SK-N-SH (cell line): ENCODE data around the gene ZFYVE26. TPM values are rescaled to one million over a fixed set of nuclear protein-coding genes. Genes with fewer than 3 reads are reported as not detected.

Source experiments
- CTCF ChIA-PET: fragments of 300-600, 350-600 bp; formaldehyde crosslinking; extraction: SDS; loops from one replicate; lab custom pipeline; 2021; lab: Yijun Ruan, JAX
- POLR2A ChIA-PET: fragments of 350-600 bp; sonication (Branson Sonifier 250); formaldehyde crosslinking; extraction: SDS; loops from one replicate; lab custom pipeline; 2020; ENCODE audit warnings: antibody characterized with exemption, inconsistent platforms; lab: Yijun Ruan, JAX
- DNase-seq: peaks from one replicate; pipeline ENCODE4 v3.0.0; 2012
- H2AFZ ChIP-seq: fragments of 200-600 bp; sonication (generic); 2 replicates; pipeline ENCODE4 v1.8.1; 2016; ENCODE audit warnings: antibody characterized with exemption, mild to moderate bottlenecking, low read depth
- H3F3A ChIP-seq: fragments of 200-600 bp; sonication (generic); replicated peaks from 2 replicates; pipeline ENCODE3; 2016; ENCODE audit warnings: antibody characterized with exemption, mild to moderate bottlenecking; ENCODE audit not compliant: insufficient read depth
- H3K27ac ChIP-seq, 2 experiments: fragments of 200-500 bp in 1 of 2; fragments of 200-600 bp in 1 of 2; sonication (Bioruptor generic) in 1 of 2; sonication (generic), shearing (Covaris generic) in 1 of 2; 2 replicates each; pipeline versions ENCODE4 v1.5.1 to v1.6.1; 2014 to 2016; ENCODE audit warnings: low read depth in 2 of 2, inconsistent platforms in 1 of 2, low read length in 1 of 2, mild to moderate bottlenecking in 1 of 2, mixed read lengths in 1 of 2
- H3K27me3 ChIP-seq: fragments of 200-600 bp; sonication (generic), shearing (Covaris generic); 2 replicates; pipeline ENCODE4 v1.6.1; 2016; ENCODE audit warnings: mixed run types; ENCODE audit not compliant: insufficient read depth
- H3K36me3 ChIP-seq, 2 experiments: fragments of 200-500 bp in 1 of 2; fragments of 200-600 bp in 1 of 2; sonication (Bioruptor generic) in 1 of 2; sonication (generic) in 1 of 2; replicated peaks in 1 of 2; 2 replicates each; pipeline versions ENCODE3 to v1.5.1; 2014 to 2016; ENCODE audit warnings: low read length in 1 of 2, mild to moderate bottlenecking in 1 of 2; ENCODE audit not compliant: insufficient read depth in 2 of 2, control insufficient read depth in 1 of 2
- H3K4me1 ChIP-seq, 2 experiments: fragments of 200-500 bp in 1 of 2; fragments of 200-600 bp in 1 of 2; sonication (Bioruptor generic) in 1 of 2; sonication (generic), shearing (Covaris generic) in 1 of 2; 2 replicates each; pipeline versions ENCODE4 v1.5.1 to v1.6.1; 2014 to 2016; ENCODE audit warnings: low read depth in 1 of 2, low read length in 1 of 2, mixed run types in 1 of 2; ENCODE audit not compliant: insufficient read depth in 2 of 2, control insufficient read depth in 1 of 2
- H3K4me2 ChIP-seq: fragments of 200-600 bp; sonication (generic), shearing (Covaris generic); 2 replicates; pipeline ENCODE4 v1.6.1; 2017; ENCODE audit warnings: mixed run types
- H3K4me3 ChIP-seq, 2 experiments: fragments of 200-500 bp in 1 of 2; fragments of 200-600 bp in 1 of 2; sonication (Bioruptor generic) in 1 of 2; sonication (generic), shearing (Covaris generic) in 1 of 2; 2 replicates each; pipeline versions ENCODE4 v1.5.1 to v1.8.1; 2014 to 2016; ENCODE audit warnings: low read depth in 2 of 2, inconsistent platforms in 1 of 2, low read length in 1 of 2, mild to moderate bottlenecking in 1 of 2, mixed read lengths in 1 of 2, moderate library complexity in 1 of 2
- H3K79me2 ChIP-seq: fragments of 200-600 bp; sonication (generic); 2 replicates; pipeline ENCODE4 v1.8.1; 2017; ENCODE audit warnings: mild to moderate bottlenecking; ENCODE audit not compliant: insufficient read depth
- H3K9ac ChIP-seq: fragments of 200-600 bp; sonication (generic); 2 replicates; pipeline ENCODE4 v1.6.1; 2017; ENCODE audit warnings: mixed run types
- H3K9me2 ChIP-seq: fragments of 200-600 bp; sonication (generic); 2 replicates; pipeline ENCODE4 v1.6.1; 2017; ENCODE audit warnings: mixed run types
- H3K9me3 ChIP-seq: fragments of 200-600 bp; sonication (generic); 2 replicates; pipeline ENCODE4 v1.6.1; 2017; ENCODE audit warnings: mixed run types, mild to moderate bottlenecking, moderate library complexity
- H4K20me1 ChIP-seq: fragments of 200-600 bp; sonication (generic); 2 replicates; pipeline ENCODE4 v1.6.1; 2017; ENCODE audit warnings: mild to moderate bottlenecking, mixed run types; ENCODE audit not compliant: insufficient read depth
- CHD2 ChIP-seq: fragments of 150-350 bp; IDR thresholded peaks from 2 replicates; pipeline ENCODE4 v1.6.1; 2018; ENCODE audit warnings: low read length; ENCODE audit not compliant: partially characterized antibody
- EP300 ChIP-seq, 2 experiments: IDR thresholded peaks; 2 replicates each; pipeline versions ENCODE4 v1.4.0 to v1.6.1; 2012; ENCODE audit warnings: borderline replicate concordance in 1 of 2, low read depth in 1 of 2, low read length in 1 of 2
- EZH2phosphoT487 ChIP-seq: fragments of 200-600 bp; sonication (generic); IDR thresholded peaks from 2 replicates; pipeline ENCODE4 v1.6.1; 2017; ENCODE audit warnings: low read depth, mixed run types, mild to moderate bottlenecking, antibody characterized with exemption, moderate library complexity, borderline replicate concordance
- FOSL2 ChIP-seq: IDR thresholded peaks from 2 replicates; pipeline ENCODE4 v1.4.0; 2012; ENCODE audit warnings: low read depth, mild to moderate bottlenecking, moderate library complexity, borderline replicate concordance
- IRF3 ChIP-seq: fragments of 150-350 bp; IDR thresholded peaks from 2 replicates; pipeline ENCODE4 v1.6.1; 2016; ENCODE audit warnings: mild to moderate bottlenecking, low read depth, low read length
- JUND ChIP-seq: IDR thresholded peaks from 2 replicates; pipeline ENCODE4 v1.4.0; 2012
- MEF2A ChIP-seq: IDR thresholded peaks from 2 replicates; pipeline ENCODE4 v1.4.0; 2012; ENCODE audit warnings: low read depth, borderline replicate concordance
- NRF1 ChIP-seq: IDR thresholded peaks from 2 replicates; pipeline ENCODE4 v1.6.1; 2012; ENCODE audit warnings: low read depth, mild to moderate bottlenecking, low read length
- RAD21 ChIP-seq: IDR thresholded peaks from 2 replicates; pipeline ENCODE4 v1.6.1; 2012; ENCODE audit warnings: mild to moderate bottlenecking, low read length
- RCOR1 ChIP-seq: fragments of 150-350 bp; IDR thresholded peaks from 2 replicates; pipeline ENCODE4 v1.6.1; 2017; ENCODE audit warnings: antibody characterized with exemption, low read length
- RFX5 ChIP-seq: IDR thresholded peaks from 2 replicates; pipeline ENCODE4 v1.6.1; 2012; ENCODE audit warnings: mild to moderate bottlenecking, improper control_type of control experiment, low read length
- RXRA ChIP-seq: IDR thresholded peaks from 2 replicates; pipeline ENCODE4 v1.4.0; 2012; ENCODE audit warnings: low read depth, mild to moderate bottlenecking, borderline replicate concordance
- SMC3 ChIP-seq: IDR thresholded peaks from 2 replicates; pipeline ENCODE4 v1.6.1; 2012; ENCODE audit warnings: low read depth, low read length, improper control_type of control experiment
- TCF12 ChIP-seq: IDR thresholded peaks from 2 replicates; pipeline ENCODE4 v1.4.0; 2012
- polyA plus RNA-seq, 3 experiments: library from polyadenylated mRNA; depleted of rRNA; stranded (reverse); fragments of >200 nt; gene quantifications; 2 replicates each; pipeline ENCODE4 v1.2.3, GENCODE V29; 2012
- TF ChIP-seq, protein P1 (sequence below): IDR thresholded peaks from 2 replicates; pipeline ENCODE4; 2012
- TF ChIP-seq, protein P2 (sequence below): IDR thresholded peaks from 2 replicates; pipeline ENCODE4 v1.4.0; 2012; ENCODE audit warnings: low read depth, borderline replicate concordance
- TF ChIP-seq, protein P3 (sequence below): IDR thresholded peaks from 2 replicates; pipeline ENCODE4 v1.4.0; 2012; ENCODE audit warnings: low read depth, borderline replicate concordance

ZFYVE26 gene
- polyA plus RNA-seq, 1 of the 3 experiments (the other 2 are of a cell fraction) = 5.6 TPM

- no peak for DNase-seq
- Histone ChIP-seq H3K36me3 (no peaks in the 10 kb centered on the region), H3K4me3 (no peak overlapping the region), H3K9me2 (no peaks in the 10 kb centered on the region), H3F3A (peaks cover 3% of the 10 kb centered on the region), H3K9me3 (0 out of 2 replicates have a peak, but pooled peaks cover 7% of the 10 kb centered on the region), H3K4me1 (no peaks in the 10 kb centered on the region), H4K20me1 (no peaks in the 10 kb centered on the region), H3K4me2 (no peak overlapping the region), H2AFZ (no peak overlapping the region), H3K79me2 (no peaks in the 10 kb centered on the region), H3K9ac (no peak overlapping the region), H3K27ac (no peak overlapping the region), H3K27me3 (no peaks in the 10 kb centered on the region)
- TF ChIP-seq, protein P1, sequence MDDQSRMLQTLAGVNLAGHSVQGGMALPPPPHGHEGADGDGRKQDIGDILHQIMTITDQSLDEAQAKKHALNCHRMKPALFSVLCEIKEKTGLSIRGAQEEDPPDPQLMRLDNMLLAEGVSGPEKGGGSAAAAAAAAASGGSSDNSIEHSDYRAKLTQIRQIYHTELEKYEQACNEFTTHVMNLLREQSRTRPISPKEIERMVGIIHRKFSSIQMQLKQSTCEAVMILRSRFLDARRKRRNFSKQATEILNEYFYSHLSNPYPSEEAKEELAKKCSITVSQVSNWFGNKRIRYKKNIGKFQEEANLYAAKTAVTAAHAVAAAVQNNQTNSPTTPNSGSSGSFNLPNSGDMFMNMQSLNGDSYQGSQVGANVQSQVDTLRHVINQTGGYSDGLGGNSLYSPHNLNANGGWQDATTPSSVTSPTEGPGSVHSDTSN = no peak
- TF ChIP-seq EP300 (IDR thresholded peaks at IDR 0.05; ENCODE audit: borderline replicate concordance in 1 of 2, low read depth in 1 of 2, low read length in 1 of 2) = no peak
- no peak for TF ChIP-seq IRF3
- no peak for TF ChIP-seq RFX5
- no peak for TF ChIP-seq MEF2A
- no peak for TF ChIP-seq RAD21
- TF ChIP-seq JUND = no peak
- TF ChIP-seq, protein P2, sequence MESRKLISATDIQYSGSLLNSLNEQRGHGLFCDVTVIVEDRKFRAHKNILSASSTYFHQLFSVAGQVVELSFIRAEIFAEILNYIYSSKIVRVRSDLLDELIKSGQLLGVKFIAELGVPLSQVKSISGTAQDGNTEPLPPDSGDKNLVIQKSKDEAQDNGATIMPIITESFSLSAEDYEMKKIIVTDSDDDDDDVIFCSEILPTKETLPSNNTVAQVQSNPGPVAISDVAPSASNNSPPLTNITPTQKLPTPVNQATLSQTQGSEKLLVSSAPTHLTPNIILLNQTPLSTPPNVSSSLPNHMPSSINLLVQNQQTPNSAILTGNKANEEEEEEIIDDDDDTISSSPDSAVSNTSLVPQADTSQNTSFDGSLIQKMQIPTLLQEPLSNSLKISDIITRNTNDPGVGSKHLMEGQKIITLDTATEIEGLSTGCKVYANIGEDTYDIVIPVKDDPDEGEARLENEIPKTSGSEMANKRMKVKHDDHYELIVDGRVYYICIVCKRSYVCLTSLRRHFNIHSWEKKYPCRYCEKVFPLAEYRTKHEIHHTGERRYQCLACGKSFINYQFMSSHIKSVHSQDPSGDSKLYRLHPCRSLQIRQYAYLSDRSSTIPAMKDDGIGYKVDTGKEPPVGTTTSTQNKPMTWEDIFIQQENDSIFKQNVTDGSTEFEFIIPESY = no peak
- TF ChIP-seq RXRA = no peak
- no peak for TF ChIP-seq RCOR1
- TF ChIP-seq NRF1 = no peak
- no peak for TF ChIP-seq EZH2phosphoT487
- TF ChIP-seq SMC3 = no peak
- TF ChIP-seq CHD2 = no peak
- TF ChIP-seq, protein P3, sequence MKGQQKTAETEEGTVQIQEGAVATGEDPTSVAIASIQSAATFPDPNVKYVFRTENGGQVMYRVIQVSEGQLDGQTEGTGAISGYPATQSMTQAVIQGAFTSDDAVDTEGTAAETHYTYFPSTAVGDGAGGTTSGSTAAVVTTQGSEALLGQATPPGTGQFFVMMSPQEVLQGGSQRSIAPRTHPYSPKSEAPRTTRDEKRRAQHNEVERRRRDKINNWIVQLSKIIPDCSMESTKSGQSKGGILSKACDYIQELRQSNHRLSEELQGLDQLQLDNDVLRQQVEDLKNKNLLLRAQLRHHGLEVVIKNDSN = no peak
- no peak for TF ChIP-seq TCF12
- TF ChIP-seq FOSL2 = no peak
- POLR2A ChIA-PET = interaction anchor here (1.0 kb wide), 1 partner anchor 19 kb away, joined by 4 read pairs; the partner anchor contains the start of gene ZFYVE26
- CTCF ChIA-PET = interaction anchor here (0.6 to 2.4 kb wide), 5 partner anchors 48 to 1170 kb away, joined by 3 to 7 read pairs (median 6); no protein-coding TSS in a partner anchor
Observed at GRCh38 chr14:67835596-67835995, 19.2 kb upstream of the ZFYVE26 start.
